HG03520 (cell line): ENCODE measurements around the gene CTNS.

Experiments
- ATAC-seq: cut with Tn5 transposase; IDR thresholded peaks from one replicate; pipeline ENCODE4 v1.9.1; 2021; ENCODE audit warnings: mild to moderate bottlenecking, moderate library complexity; ENCODE audit not compliant: unreplicated experiment

CTNS gene

GRCh38 chr17:3657874-3658783 is 21.6 kb downstream of the CTNS start:
- no peak for ATAC-seq

- no peak for ATAC-seq
Observed at GRCh38 chr17:3658784-3659449, 22.4 kb downstream of the CTNS start.

- no peak for ATAC-seq
Observed at GRCh38 chr17:3659541-3660111, 23.1 kb downstream of the CTNS start.

- no peak for ATAC-seq
Observed at GRCh38 chr17:3660311-3660891, 23.8 kb downstream of the CTNS start.

DNA sequence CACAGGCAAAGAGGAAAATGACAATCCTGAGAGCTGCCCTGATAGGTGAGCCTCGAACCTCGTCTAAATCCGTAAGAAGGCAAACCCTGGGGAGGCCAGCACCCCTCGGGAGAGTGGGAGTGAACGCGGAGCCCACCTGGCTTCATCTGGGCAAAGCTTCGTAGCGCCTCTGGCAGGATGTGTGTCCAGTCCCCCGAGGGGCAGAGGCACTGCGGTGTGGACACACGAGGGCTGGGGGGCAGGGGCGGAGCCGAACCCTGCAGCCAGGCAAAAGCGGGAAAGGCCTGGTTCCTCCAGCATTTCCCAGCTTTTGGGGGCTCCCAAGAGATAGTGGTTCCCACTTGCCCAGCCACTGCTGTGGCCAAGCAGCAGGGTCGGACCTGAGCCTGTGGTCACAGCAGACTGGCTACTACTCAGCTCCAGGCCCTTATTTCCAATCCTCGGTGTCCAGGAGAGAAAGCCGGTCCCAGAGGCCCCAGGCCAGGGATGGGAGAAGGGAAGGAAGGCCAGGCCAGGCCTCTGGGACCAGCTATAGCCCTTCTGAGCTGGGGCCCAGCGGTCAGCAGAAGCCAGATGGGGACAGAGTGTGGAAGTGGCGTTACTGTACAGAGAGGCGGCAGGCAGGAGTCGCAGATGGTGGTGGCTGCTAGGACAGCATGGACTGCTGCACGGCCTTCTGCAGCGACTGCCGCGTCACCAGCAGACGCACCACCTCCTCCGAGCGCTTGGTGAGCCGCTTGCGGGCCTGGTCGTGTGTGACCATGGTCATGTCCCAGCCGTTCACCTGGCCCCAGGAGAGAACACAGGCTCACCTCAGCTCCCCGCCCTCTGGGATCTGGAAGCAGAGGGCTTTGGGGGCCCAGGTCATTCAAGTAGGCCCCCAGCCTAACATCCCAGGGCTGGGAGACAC is 26.8 kb downstream of the CTNS start:
- ATAC-seq = no peak

GRCh38 chr17:3665834-3666233 is 29.3 kb downstream of the CTNS start:
- no peak for ATAC-seq

DNA sequence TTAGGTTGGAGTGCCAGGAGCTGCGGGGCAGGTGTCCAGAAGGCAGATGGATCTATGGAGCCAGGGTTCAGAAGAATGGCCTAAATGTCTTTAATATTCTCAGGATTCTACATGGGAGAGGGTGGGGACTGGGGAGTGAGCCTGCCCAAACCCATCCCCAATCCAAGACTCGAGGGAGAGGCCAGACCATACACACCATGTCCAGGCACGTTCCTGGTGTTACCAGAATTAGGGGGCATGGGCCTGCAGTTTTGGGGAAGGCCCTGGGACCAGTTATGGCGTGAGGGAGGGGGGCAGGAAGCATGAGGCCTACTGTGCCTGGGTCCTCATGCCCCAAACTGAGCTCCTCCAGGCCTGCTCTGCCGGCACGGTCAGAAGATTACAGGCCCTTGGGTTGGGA is 30.0 kb downstream of the CTNS start:
- ATAC-seq = no peak

- peak; percentile 2 for ATAC-seq
Observed at GRCh38 chr17:3667366-3668278, 31.1 kb downstream of the CTNS start.

GRCh38 chr17:3668279-3669084 is 31.9 kb downstream of the CTNS start, which contains the start of the genes EMC6 and TAX1BP3:
TSS of gene EMC6 (plus strand) at chr17:3668812. CDS start at chr17:3669147, 335 bp downstream.
TSS of gene TAX1BP3 (minus strand) at chr17:3668578. CDS start at chr17:3668526, 52 bp downstream.
- ATAC-seq = peak; percentile 84

DNA sequence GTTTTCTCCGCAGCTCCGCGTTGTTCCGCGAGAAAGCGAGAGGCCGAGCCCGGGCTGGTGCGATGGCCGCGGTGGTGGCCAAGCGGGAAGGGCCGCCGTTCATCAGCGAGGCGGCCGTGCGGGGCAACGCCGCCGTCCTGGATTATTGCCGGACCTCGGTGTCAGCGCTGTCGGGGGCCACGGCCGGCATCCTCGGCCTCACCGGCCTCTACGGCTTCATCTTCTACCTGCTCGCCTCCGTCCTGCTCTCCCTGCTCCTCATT is 32.5 kb downstream of the CTNS start:
- ATAC-seq = no peak

GRCh38 chr17:3669548-3669947 is 33.0 kb downstream of the CTNS start:
- no peak for ATAC-seq

- no peak for ATAC-seq
Observed at GRCh38 chr17:3672571-3672970, 36.0 kb downstream of the CTNS start.

- ATAC-seq = no peak
Observed at GRCh38 chr17:3675886-3676285, 39.3 kb downstream of the CTNS start.

DNA sequence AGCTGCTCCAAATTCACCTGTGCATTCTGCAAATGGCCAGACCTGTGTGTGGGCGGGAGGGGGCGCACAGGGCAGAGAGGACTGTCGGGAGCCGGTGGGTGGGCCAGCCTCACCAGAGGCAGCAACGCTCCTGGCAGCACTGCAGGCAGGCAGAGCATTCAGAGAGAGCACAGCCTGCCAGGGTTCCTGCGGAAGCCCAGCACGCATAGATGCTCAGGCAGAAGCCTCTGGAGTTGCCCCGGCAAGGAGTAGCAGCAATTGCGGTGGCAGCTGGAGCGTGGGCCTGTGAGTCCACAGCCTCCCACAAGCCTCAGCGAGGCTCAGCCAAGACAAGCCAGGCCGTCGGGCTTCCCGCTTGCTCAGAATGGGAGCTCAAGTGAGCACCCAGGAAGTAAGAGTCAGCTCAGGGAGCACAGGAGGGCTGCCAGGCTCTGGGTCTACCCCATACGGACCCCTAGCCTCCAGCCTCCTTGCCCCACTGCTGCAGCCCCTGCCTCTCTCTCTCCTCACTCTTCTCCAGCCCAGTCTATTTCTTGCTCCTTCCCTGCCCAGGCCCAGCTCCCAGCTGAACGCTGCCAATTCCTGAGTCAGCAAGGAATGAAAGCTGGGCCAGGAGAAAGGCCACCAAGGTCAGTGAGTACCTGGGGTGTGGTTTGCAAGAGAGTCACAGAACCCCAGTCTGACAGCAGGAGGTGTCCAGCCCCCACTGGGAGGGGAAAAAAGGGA is 41.7 kb downstream of the CTNS start:
- ATAC-seq = no peak

GRCh38 chr17:3678821-3679530 is 42.4 kb downstream of the CTNS start:
- no peak for ATAC-seq

- ATAC-seq = no peak
Observed at GRCh38 chr17:3679531-3680126, 43.1 kb downstream of the CTNS start.

- no peak for ATAC-seq
Observed at GRCh38 chr17:3681057-3681456, 44.5 kb downstream of the CTNS start.
